Endothelial cell (in vitro differentiated cells): ENCODE measurements around the gene PRPF8. TPM values are rescaled to one million over a fixed set of nuclear protein-coding genes. Genes with fewer than 3 reads are reported as not detected.
"Not testable (repeated sequence)": the region's sequence is repeated elsewhere in the genome, so short reads cannot be mapped to it uniquely, and the experiment has no call there.

Experiments used
- DNase-seq: peaks from one replicate; pipeline ENCODE4 v3.0.0; 2021; ENCODE audit warnings: low spot score
- H3K27ac Mint-ChIP-seq: one replicate; pipeline ENCODE4 v1.8.0; 2021; ENCODE audit warnings: mixed read lengths, inconsistent platforms; ENCODE audit not compliant: unreplicated experiment
- H3K27me3 Mint-ChIP-seq: one replicate; pipeline ENCODE4 v1.8.0; 2021; ENCODE audit warnings: mild to moderate bottlenecking, moderate library complexity, mixed read lengths, inconsistent platforms; ENCODE audit not compliant: unreplicated experiment
- H3K36me3 Mint-ChIP-seq: one replicate; pipeline ENCODE4 v1.8.0; 2021; ENCODE audit warnings: mild to moderate bottlenecking, low read depth, mixed read lengths, inconsistent platforms; ENCODE audit not compliant: unreplicated experiment
- H3K4me1 Mint-ChIP-seq: one replicate; pipeline ENCODE4 v1.8.0; 2021; ENCODE audit warnings: mild to moderate bottlenecking, mixed read lengths, inconsistent platforms; ENCODE audit not compliant: unreplicated experiment
- H3K4me3 Mint-ChIP-seq: one replicate; pipeline ENCODE4 v1.8.0; 2021; ENCODE audit warnings: mild to moderate bottlenecking, mixed read lengths, inconsistent platforms; ENCODE audit not compliant: unreplicated experiment
- H3K9me3 Mint-ChIP-seq: one replicate; pipeline ENCODE4 v1.8.0; 2021; ENCODE audit warnings: mixed read lengths, inconsistent platforms; ENCODE audit not compliant: unreplicated experiment
- total RNA-seq: library from RNA; stranded (reverse); fragmentation: NEBNext Ultra II Directional; extraction: Animal tissue kit (Norgen Biotek cat#: 25700); gene quantifications from one replicate; pipeline ENCODE4 v1.2.1, GENCODE V29; 2021; ENCODE audit not compliant: unreplicated experiment
- TF ChIP-seq, protein P1 (sequence below): fragments of 200-600 bp; sonication (generic); IDR thresholded peaks from one replicate; pipeline ENCODE4 v1.5.0; 2021; ENCODE audit warnings: antibody characterized with exemption; ENCODE audit not compliant: unreplicated experiment

The PRPF8 gene
- total RNA-seq, 1 donor from 2014 or later: 295 TPM

DNA sequence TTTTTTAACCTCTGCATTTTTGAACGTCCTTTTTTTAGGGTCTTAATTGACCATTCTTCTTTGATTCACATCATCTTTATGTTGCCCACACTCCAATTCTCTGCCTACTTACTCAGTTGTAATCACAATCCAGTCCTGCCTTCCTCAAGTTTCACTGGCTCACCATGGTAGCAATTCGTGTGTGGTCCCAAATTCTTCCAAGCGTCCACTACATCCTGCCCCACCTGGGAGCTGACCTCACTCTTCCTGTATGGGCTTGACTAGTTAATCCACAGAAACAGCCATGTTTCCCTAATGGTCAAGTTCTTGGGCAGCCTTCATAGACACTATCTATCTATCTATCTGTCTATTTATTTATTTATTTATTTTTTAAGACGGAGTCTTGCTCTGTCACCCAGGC, 18.4 kb upstream of the PRPF8 start:
- no peak overlapping the region for H3K4me3 Mint-ChIP-seq
- no peak for DNase-seq
- H3K27me3 Mint-ChIP-seq: peaks cover 8% of the 10 kb centered on the region
- H3K9me3 Mint-ChIP-seq: no peaks in the 10 kb centered on the region
- H3K27ac Mint-ChIP-seq: no peak overlapping the region
- peaks cover 13% of the 10 kb centered on the region for H3K4me1 Mint-ChIP-seq
- TF ChIP-seq, protein P1, sequence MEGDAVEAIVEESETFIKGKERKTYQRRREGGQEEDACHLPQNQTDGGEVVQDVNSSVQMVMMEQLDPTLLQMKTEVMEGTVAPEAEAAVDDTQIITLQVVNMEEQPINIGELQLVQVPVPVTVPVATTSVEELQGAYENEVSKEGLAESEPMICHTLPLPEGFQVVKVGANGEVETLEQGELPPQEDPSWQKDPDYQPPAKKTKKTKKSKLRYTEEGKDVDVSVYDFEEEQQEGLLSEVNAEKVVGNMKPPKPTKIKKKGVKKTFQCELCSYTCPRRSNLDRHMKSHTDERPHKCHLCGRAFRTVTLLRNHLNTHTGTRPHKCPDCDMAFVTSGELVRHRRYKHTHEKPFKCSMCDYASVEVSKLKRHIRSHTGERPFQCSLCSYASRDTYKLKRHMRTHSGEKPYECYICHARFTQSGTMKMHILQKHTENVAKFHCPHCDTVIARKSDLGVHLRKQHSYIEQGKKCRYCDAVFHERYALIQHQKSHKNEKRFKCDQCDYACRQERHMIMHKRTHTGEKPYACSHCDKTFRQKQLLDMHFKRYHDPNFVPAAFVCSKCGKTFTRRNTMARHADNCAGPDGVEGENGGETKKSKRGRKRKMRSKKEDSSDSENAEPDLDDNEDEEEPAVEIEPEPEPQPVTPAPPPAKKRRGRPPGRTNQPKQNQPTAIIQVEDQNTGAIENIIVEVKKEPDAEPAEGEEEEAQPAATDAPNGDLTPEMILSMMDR: no peak
- H3K36me3 Mint-ChIP-seq: no peaks in the 10 kb centered on the region

DNA sequence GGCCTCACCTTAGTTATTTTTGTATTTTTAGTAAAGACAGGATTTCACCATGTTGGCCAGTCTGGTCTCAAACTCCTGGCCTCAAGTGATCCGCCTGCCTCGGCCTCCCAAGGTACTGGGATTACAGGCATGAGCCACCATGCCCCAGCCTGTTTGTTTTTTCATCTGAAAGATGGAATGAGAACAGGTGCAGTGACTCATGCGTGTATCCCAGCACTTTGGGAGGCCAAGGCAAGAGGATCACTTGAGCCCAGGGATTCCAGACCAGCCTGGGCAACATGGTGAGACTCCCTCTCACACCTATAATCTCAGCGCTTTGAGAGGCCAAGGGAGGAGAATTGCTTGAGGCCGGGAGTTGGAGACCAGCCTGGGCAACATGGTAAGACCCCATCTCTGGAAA, 15.2 kb upstream of the PRPF8 start:
- not testable (repeated sequence) for H3K36me3 Mint-ChIP-seq, H3K27ac Mint-ChIP-seq, H3K27me3 Mint-ChIP-seq, H3K4me1 Mint-ChIP-seq, H3K4me3 Mint-ChIP-seq, H3K9me3 Mint-ChIP-seq, DNase-seq

DNA sequence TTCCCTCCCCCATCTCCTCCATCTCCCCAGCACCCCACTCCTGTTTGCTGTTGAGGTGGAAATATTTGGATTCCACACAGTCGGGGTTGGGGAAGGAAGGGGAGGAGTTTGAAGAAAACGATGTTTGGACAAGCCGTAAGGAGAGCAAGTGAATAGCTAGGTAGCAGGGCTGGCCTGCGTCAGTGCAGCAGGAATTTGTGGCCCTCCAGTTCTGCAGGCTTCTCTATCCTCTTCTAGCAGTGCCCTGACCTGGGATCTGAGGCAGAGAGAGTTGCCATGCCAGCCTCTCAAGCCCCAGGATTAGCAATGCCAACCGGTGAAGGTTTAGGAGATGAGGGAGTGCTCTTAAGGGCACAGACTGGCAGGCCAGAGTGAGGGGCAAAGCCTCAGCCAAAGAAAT, 13.0 kb upstream of the PRPF8 start:
- TF ChIP-seq, protein P1: no peak
- Mint-ChIP-seq H3K27me3 (peaks cover 3% of the 10 kb centered on the region), H3K27ac (no peak overlapping the region)

DNA sequence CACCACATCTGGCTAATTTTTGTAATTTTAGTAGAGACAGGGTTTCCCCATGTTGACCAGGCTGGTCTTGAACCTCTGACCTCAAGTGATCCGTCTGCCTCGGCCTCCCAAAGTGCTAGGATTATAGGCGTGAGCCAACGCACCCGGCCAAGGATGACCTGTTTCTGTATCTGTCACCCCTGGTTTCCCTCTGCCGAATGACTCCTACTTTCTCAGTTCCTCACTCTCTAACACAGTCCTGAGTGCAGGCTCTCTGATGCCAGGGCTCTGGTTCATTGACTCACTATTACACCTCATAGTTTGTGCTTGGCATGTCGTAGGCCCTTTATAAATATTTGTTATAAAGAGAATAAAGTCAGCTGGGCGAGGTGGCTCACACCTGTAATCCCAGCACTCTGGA, 10.7 kb upstream of the PRPF8 start:
- Mint-ChIP-seq H3K27me3 (peaks cover 6% of the 10 kb centered on the region), H3K36me3 (peaks cover 13% of the 10 kb centered on the region), H3K9me3 (peaks cover 4% of the 10 kb centered on the region), H3K27ac (no peak overlapping the region), H3K4me3 (no peak overlapping the region), H3K4me1 (peaks cover 2% of the 10 kb centered on the region)
- no peak for DNase-seq
- TF ChIP-seq, protein P1: no peak

More for the DNA sequence above, 13.0 kb upstream of the PRPF8 start:
- Mint-ChIP-seq H3K36me3 (peaks cover 2% of the 10 kb centered on the region), H3K9me3 (no peaks in the 10 kb centered on the region), H3K4me3 (no peak overlapping the region), H3K4me1 (peaks cover 2% of the 10 kb centered on the region)
- DNase-seq: no peak

DNA sequence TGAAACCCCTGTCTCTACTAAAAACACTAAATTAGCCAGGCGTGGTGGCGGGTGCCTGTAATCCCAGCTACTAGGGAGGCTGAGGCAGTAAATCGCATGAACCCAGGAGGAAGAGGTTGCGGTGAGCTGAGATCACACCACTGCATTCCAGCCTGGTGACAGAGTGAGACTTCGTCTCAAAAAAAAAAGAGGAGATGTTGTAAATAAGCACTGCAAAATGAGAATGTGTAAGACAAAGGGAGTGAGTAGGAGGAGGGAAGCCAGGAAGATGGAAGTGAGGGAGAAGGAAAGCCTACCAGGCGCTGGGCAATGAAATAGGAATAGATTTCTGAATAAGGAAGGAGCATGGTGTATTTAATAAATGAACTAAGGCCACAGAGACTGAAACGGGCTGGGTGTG, 8.7 kb upstream of the PRPF8 start:
- peak overlapping the region; percentile 51 for H3K27ac Mint-ChIP-seq
- H3K9me3 Mint-ChIP-seq: peaks cover 4% of the 10 kb centered on the region
- TF ChIP-seq, protein P1: no peak
- H3K27me3 Mint-ChIP-seq: peaks cover 6% of the 10 kb centered on the region
- peaks cover 2% of the 10 kb centered on the region for H3K4me1 Mint-ChIP-seq
- H3K36me3 Mint-ChIP-seq: peaks cover 13% of the 10 kb centered on the region
- no peak for DNase-seq
- no peak overlapping the region for H3K4me3 Mint-ChIP-seq
